Epidermal melanocyte (primary cell): ENCODE data around the gene CPSF6.
"Not testable (repeated sequence)": the region's sequence is repeated elsewhere in the genome, so short reads cannot be mapped to it uniquely, and the experiment has no call there.

Experiments
- DNase-seq: peaks from one replicate; pipeline ENCODE4 v3.0.0; 2011; ENCODE audit warnings: low spot score; ENCODE audit not compliant: insufficient read length

Gene CPSF6

DNA sequence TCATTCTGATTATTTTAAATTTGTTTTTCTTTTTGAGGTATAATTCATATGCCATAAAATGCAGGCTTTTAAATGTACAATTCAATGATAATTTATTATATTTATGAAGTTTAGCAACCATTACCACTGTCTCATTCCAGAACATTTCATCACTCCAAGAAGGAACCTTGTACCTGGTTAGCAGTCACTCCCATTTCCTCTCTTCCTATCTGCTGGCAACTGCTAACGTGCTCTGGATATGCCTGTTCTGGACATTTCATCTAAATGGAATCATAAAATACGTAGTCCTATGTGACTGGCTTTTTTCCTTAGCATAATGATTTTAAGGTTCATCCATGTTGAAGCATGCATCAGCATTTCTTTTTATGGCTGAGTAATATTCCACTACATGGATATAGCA lies 15.5 kb downstream of the CPSF6 start:
- DNase-seq, result no peak

DNA sequence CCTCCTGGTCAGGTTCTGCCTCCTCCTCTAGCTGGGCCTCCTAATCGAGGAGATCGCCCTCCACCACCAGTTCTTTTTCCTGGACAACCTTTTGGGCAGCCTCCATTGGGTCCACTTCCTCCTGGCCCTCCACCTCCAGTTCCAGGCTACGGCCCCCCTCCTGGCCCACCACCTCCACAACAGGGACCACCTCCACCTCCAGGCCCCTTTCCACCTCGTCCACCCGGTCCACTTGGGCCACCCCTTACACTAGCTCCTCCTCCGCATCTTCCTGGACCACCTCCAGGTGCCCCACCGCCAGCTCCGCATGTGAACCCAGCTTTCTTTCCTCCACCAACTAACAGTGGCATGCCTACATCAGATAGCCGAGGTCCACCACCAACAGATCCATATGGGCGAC lies 19.3 kb downstream of the CPSF6 start:
- DNase-seq, result no peak

DNA sequence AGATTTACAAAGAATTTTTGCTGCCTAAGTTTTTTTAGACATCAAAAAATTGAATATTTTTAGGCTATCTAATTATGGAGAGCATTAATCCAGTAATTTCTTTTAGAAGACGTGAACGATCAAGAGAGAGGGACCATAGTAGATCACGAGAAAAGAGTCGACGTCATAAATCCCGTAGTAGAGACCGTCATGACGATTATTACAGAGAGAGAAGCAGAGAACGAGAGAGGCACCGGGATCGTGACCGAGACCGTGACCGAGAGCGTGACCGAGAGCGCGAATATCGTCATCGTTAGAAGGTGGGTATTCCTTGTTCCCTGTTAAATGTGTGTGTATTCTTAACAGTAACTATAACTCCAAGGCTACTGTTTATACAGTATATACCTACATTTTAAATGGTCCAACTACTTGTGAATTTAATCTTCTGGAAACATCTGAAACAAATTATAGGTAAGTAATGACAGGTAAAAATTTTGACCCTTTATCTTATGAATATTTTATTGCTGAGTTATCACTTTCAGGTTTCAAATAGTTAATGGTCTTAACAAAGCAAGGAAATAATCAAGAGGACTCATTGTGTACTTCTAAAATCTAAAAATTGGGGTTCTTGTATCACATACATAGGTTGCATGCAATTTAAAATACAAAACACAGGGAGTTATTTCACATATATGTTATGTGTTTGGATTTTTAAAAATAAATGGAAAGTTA lies 23.1 kb downstream of the CPSF6 start:
- DNase-seq, result no peak

DNA sequence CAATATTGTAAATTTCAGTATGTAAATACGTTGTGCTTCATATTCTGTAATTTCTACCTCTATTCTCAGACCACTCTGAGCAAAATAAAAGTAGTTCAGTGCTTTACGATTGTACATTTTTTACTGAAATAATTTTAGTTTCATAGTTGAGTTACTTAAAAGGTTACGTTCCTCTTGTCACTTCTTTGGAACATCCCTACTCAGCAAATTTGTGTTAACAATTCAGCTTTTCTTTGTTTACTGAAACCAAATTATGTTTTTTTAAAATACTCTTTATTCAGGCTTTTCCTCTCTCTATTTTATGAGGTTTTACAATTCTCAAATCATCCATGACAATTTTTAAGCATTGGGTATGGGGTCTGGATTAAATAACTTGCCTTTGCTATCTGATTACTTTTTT lies 25.8 kb downstream of the CPSF6 start:
- DNase-seq, result no peak

- not testable (repeated sequence) for DNase-seq
Measured at GRCh38 chr12:69265633-69266032, 26.3 kb downstream of the CPSF6 start.

DNA sequence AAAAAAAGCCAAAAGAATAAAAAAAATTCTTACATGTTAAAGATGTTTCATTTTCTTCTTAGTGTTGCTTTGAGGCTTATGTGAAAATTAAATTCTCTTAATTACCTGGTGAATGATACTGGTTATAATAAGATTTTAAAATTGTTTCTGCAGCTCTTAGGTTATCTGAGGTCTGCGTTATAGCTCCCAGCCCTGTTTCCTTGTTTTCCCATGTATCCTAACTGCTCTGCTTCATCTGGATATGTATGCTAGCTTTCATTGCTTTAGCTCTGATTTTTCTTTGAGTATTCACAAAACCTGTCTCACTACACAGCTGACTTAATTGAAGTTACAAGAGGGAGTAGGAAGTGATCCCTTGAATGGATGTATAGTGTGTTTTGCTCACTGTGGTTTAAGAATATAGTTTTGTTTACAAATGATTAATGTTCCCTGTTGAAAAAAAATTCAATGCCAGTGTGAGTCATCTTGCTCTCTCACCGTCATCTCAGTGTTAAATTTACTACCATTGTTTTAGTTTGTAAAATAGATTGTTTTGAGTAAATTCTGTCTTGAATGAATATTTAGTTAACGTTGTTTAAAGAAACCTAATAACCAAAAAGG lies 26.8 kb downstream of the CPSF6 start:
- DNase-seq, result no peak

DNA sequence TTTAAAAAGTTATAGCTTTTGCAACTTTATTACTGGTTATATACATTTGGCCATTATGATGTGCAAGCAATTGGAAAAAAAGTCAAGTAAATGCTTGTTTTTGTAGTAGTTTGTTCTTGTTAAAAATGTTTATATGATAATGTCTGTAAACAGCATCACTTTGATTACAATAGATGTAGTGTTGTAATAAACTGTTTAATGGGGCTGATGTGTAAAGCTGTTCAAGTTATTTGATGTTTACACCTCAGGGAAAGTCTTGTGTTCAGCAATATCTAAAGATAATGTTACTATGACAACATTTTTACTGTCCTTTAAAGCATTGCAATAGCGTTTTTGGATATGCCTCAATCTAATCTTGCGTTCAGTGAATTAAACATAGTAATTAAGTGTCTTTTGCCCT lies 30.4 kb downstream of the CPSF6 start:
- DNase-seq, result no peak

DNA sequence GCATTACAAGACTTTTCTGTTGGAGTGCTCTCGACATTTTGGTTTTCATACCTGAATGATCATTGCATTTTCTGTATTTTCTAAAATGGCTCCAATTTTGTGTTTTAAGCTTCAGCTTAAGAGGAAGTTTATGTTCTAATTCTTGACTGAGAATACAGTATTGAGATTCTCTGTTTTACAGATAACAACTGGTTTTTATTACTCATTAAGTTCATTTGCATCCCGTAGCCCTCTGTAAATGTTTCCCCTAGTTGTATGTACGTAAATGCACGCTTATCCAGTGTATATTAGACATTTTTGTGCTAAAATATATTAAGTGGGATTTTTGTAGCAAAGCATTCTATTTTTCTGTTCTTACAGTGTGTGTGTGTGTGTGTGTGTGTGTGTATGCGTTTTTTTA lies 33.1 kb downstream of the CPSF6 start:
- no peak for DNase-seq

- no peak for DNase-seq
Measured at GRCh38 chr12:69274861-69275260, 35.5 kb downstream of the CPSF6 start.

DNA sequence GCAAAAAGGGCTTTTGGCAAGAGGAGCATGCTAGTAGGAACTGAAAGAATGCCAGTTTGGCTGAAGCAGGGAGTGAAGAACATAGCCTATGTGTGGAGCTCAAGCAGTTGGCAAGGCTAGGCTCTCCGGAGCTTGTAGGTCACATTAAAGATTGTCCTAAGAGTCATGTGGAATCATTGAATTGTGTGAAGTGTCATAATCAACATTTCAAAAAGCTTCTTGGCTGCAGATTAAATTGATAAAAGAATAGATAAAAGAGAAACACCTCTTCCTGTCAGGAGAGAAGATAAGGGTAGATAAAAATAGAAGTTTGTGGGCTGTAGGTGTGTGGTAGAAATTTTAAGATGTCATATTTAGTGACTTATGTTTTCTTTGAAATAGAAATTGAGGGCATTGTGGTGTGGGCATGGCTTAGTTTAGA lies 36.1 kb downstream of the CPSF6 start:
- no peak for DNase-seq

GRCh38 chr12:69278814-69279782 lies 39.7 kb downstream of the CPSF6 start:
- no peak for DNase-seq

- peak; percentile 26 for DNase-seq
Measured at GRCh38 chr12:69284131-69284530, 44.8 kb downstream of the CPSF6 start.

DNA sequence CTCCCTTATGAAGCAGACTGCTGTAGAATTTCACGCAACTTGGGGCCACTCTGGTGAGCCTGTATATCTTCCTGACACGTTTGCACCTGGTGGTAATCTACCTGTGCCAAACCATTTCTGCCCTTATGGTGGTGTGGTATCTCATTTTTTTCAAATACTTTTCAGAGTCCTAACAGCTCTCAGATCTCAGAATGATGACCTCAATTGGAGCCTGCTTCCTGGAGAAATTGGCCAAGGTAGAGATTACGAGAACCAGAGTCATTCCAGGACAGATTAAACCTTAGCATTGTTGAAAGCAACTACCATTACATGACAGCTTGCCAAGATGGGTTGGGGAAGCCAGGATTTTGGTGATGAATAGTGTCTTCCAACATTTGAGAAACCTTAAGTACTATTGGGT lies 48.2 kb downstream of the CPSF6 start:
- DNase-seq, result no peak

- DNase-seq, result no peak
Measured at GRCh38 chr12:69290545-69291277, 51.3 kb downstream of the CPSF6 start.

DNA sequence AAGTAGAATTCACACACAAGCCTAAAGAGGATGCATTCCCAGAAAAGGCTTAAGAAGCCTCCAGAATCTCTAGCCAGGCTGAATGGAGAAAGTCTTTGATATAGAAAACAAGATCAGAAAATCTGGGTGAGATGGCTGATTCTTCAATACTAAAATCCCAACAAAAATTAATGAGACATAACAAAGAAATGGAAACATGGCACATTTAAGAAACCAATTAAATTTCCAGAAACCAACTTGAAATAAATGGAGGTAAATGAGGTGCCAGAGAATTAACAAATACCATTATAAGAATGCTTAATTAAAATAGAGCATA lies 51.9 kb downstream of the CPSF6 start:
- DNase-seq, result no peak

- DNase-seq, result no peak
Measured at GRCh38 chr12:69298133-69298532, 58.8 kb downstream of the CPSF6 start.

DNA sequence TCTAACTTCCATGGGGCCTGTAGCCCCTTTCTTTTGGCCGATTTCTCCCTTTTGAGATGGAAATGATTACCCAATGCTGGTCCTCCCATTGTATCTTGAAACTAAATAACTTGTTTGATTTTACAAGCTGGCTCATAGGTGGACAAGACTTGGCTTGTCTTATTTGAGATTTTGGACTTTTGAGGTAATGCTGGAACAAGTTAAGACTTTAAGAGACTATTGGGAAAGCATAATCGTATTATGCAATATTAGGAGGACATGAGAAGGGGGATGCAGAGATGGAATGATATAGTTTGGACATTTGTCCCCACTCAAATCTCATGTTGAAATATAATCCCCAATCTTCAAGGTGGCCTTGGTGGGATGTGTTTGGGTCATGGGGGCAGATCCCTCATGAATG lies 59.6 kb downstream of the CPSF6 start:
- no peak for DNase-seq

DNA sequence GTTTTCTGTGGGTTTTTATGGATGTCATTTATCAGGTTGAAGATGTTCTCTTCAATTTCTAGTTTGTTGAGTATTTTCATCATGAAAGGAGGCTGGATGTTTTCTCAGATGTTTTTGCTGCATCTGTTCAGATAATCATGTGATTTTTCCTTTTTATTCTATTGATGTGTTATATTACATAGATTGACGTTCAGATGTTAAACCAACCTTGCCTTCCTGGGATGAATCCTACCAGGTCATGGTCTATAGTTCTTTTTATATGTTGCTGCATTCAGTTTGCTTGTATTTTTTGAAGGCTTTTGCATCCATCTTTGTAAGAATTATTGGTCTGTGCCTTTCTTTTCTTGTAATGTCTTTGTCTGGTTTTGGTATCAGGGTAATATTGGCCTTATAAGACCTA lies 64.9 kb downstream of the CPSF6 start:
- DNase-seq, result no peak

DNA sequence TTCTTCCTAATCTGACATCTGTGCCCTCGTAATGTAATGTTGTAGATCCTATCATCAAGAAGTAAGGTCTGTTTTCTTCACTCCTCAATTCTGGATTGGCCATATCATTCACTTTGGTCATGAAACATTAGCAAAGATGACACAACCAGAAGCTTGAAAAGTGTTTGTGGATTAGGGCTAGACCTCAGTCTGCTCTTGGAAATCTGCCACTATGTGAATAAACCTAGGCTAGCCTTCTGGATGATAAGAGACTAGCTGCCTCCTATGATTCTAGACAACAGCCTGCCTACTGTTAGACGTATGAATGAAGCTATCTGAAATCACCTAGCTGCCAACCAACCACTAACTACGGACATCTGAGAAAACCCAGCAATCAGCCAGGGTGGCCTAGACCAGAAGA lies 70.1 kb downstream of the CPSF6 start:
- DNase-seq, result no peak

DNA sequence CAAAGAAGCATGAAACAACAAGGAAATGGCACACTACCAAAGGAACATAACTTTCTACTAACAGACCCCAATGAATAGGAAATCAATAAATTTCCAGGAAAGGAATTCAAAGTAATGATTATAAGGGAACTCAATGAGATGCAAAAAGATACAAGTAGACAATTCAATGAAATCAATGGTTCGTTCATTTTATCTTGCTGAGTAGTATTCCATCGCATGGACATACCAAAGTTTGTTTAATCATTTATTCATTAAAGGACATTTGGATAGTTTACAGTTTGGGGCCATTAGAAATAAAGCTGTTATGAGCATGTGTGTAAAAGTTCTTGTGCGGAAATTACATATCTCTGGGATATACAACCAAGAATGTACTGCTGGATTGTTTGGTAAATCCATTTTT lies 73.8 kb downstream of the CPSF6 start:
- DNase-seq, result no peak

- DNase-seq, result not testable (repeated sequence)
Measured at GRCh38 chr12:69316784-69317183, 77.4 kb downstream of the CPSF6 start.

- not testable (repeated sequence) for DNase-seq
Measured at GRCh38 chr12:69317233-69317632, 77.9 kb downstream of the CPSF6 start.
